T47D (cell line): Measurements from ENCODE around the gene FUT9.
"Not testable (repeated sequence)": the region's sequence is repeated elsewhere in the genome, so short reads cannot be mapped to it uniquely, and the experiment has no call there.

Source experiments
- DNase-seq, 2 experiments: peaks; one replicate each; pipeline versions ENCODE4 v3.0.0 to v3.0.0-alpha.2; 2011 to 2012; ENCODE audit warnings: low read depth in 1 of 2, low spot score in 1 of 2
- JUND ChIP-seq: IDR thresholded peaks from 2 replicates; pipeline ENCODE4 v1.6.1; 2012; ENCODE audit warnings: low read depth
- in situ Hi-C: cut with HindIII; loops from 2 replicates; pipeline ENCODE4 v1.10.0; 2016; ENCODE audit warnings: low sequenced_read_pairs, low pct_unique_long_range_greater_than_20kb

FUT9 gene

DNA sequence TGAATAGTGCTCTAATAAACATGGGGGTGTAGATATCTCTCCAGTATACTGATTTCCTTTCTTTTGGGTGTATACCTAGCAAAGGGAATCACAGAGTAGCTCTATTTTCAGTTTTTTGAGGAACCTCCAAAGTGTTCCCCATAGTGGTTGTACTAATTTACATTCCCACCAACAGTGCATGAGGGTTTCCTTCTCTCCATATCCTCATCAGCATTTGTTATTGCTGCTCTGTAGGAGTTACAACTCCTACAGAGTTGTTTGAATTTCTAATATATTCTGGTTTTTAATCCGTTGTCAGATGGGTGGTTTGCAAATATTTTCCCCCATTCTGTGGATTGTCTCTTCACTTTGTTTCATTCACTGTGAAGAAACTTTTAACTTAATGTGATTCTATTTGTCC is 207.9 kb downstream of the FUT9 start:
- no peak for TF ChIP-seq JUND
- no peak for DNase-seq
- in situ Hi-C loops: no loop called here

DNA sequence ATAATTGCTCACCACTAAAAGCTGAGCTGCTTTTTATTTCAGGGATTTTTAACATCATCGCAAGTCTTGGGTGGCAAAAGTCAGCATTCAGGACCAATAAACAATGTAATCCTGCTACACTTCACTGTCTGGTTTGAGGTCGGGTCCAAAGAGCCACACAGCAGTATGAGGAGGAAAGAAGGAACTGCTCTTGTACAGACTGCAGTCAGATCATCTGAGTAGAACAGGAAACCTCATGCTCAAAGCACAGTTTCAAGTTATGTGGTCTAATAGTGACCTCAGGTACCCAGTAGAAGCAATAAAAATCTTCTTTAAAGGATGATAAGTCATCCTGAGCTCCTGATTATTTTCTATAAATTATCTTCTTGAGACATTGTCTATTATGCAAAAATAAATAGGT is 211.4 kb downstream of the FUT9 start:
- DNase-seq: no peak
- no peak for TF ChIP-seq JUND
- in situ Hi-C loops: no loop called here

DNA sequence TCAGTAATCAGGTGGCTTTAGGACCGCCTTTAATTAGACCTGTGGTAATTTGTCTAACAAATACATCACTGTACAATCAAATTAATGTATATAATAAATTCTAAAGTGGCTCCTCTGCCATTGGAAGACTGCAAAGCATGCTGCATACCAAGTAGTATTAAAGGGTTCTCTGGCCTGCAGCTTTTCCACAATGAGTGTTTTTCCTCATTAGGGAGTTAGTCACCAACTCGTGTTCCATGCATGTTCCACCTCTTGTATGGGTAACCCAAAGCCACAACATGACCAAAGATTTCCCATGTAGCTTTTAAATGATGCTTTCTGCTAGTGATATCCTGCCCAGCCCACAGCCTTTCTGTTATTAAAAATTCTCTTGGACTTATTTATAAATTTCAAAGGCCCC is 218.7 kb downstream of the FUT9 start:
- no peak for TF ChIP-seq JUND
- no peak for DNase-seq
- in situ Hi-C loops: no loop called here

DNA sequence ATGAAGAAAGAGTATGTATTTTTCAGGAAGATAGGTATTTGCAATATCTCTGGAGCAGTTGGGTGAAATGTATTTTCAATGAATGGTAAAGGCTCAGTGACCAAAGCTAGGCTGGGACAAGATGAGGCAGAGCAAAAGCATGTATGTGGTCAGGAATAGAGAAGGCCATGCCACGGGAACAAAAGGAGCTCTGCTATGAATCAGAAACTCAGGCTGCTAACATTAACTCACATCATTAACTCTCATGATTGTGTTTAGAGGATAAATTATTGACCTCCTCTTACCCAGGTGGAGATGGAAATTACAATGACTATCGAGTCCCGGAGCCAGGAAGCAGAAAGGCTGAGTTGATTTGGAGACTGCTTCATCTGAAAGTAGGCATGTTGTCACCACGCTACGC is 220.2 kb downstream of the FUT9 start:
- in situ Hi-C loops: no loop called here

DNA sequence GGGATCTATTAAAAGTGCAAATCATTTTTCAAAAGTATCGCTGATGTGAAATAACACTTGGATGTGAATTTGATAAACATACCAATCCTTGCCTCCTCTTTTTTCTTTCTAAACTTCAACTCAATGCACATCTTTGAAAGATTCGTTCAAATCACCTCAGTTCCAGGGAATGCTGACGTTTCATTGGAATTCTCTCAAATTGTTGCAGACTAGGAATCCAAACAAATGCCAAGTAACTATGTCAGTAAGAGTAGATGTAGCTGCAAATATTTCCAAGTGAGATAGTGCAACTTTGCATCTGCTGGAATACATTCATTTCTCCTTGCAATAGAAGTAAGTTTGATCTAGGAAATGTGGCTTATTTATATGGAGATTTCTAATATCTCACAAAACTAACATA is 220.7 kb downstream of the FUT9 start:
- in situ Hi-C loops: no loop called here
- TF ChIP-seq JUND: no peak
- DNase-seq: no peak

More for the DNA sequence above, 220.2 kb downstream of the FUT9 start:
- DNase-seq: no peak
- TF ChIP-seq JUND: no peak

DNA sequence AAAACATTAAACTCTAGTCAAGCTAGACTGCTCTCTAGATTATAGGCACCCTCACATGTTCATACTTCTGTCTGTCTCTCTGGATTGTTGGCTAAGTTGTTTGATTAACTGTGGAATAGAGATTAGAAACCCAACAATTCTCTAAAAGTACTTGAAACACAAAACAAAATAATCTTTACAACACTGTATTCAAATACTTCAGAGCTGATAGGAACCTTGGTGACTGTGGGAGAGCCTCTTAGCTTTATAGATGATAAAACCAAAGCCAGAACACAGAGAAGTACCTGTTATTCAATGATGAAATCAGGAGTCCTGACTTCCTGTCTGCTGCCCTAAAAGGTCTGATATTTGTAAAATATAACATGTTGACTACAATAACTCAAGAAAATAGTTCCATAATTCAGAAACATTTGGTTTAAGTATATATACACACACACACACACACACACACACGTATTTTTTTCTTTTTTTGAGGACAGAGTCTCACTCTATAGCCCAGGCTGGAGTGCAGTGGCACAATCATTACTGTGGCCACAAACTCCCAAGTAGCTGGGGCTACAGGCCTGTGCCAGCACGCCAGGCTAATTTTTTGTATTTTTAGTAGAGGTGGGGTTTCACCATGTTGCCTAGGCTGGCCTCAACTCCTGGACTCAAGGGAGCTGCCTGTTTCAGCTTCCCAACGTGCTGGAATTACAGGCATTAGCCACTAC is 222.0 kb downstream of the FUT9 start:
- no peak for TF ChIP-seq JUND
- in situ Hi-C loops: no loop called here
- DNase-seq: no peak

DNA sequence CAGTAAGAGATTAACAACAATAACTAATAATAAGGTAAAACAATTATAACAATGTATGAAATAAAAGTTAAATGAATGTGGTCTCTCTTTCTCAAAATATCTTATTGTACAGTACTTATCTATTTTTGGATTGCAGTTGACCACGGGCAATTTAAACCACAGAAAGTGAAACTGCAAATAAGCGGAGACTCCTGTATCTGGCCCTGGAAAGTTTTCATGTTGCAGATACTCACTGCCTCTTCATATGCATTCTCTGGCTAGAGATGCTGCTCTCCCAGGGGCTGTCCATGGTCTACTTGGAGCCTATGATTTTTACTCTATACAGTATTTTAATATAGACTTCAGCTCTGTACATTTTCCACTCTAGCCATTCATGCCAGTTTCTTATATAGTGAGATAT is 230.8 kb downstream of the FUT9 start:
- DNase-seq: peak in 1 of 2 experiments; percentile 15
- in situ Hi-C loops: no loop called here
- no peak for TF ChIP-seq JUND

DNA sequence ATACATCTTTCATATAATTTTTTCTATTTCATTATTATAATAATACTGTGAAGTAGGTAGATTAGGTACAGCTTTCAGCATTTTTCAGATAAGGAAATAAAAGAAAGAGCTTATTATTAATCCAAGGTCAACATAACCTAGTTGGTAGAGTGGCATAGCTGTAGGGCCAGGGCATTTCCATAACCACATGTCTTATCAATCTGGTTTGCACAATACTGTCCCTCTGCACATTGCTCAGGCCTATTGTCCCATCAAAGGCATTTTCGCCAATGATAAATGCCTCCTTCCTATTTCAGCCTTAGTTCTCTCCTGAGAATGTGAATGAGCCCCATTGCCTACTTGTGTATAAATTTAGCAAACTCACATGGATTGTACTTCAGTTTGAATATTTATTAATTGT is 234.0 kb downstream of the FUT9 start:
- in situ Hi-C loops: no loop called here

DNA sequence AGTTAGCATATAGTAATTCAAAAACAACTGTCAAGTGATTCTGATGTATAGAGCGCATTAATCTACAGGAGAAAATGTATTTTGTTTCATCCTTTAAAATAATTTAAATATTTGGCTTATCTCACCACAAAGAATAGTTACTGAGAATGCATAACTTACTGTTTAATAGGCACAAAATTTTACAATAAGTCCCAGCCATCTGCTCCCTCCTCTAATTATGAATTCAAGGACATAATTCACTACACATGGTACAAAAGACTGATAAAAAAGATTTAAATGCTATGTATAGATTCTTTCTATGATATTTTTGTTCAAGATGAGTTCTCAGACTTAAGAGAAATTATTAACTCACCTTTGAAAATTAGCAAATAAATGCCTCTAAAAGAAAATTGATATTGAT is 242.0 kb downstream of the FUT9 start:
- in situ Hi-C loops: no loop called here
- TF ChIP-seq JUND: no peak
- no peak for DNase-seq

More for the DNA sequence above, 234.0 kb downstream of the FUT9 start:
- TF ChIP-seq JUND: no peak
- no peak for DNase-seq

DNA sequence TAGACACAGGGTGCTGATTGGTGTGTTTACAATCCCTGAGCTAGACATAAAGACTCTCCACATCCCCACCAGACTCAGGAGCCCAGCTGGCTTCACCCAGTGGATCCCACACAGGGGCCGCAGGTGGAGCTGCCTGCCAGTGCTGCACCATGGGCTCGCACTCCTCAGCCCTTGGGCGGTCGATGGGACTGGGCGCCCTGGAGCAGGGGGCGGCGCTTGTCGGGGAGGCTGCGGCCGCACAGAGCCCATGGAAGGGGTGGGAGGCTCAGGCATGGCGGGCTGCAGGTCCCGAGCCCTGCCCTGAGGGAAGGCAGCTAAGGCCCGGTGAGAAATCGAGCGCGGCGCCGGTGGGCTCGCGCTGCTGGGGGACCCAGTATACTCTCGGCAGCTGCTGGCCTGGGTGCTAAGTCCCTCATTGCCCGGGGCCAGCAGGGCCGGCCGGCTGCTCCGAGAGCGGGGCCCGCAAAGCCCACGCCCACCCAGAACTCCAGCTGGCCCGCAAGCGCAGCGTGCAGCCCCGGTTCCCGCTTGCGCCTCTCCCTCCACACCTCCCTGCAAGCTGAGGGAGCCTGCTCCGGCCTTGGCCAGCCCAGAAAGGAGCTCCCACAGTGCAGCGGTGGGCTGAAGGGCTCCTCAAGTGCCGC is 245.1 kb downstream of the FUT9 start:
- DNase-seq, in situ Hi-C loops: not testable (repeated sequence)
